ENCODE results near the gene MEGF6.

GRCh38 chr1:3461934-3462275 lies 149.4 kb downstream of the MEGF6 start:
- TF ChIP-seq MAX (CRISPR knock-in tag; IDR thresholded peaks at IDR 0.05): no peak
- TF ChIP-seq JUND (IDR thresholded peaks at IDR 0.05; ENCODE audit: borderline replicate concordance, low read depth, low read length): no peak
- no peak for TF ChIP-seq JUND (tag; IDR thresholded peaks at IDR 0.05; ENCODE audit: borderline replicate concordance, low read depth, low read length)
- no peak for TF ChIP-seq IRF1 (CRISPR knock-in tag; IDR thresholded peaks at IDR 0.05; ENCODE audit: borderline replicate concordance)

All from K562 (cell line).